HG02798 (cell line): ENCODE measurements around the gene FANCE.

Experiments used
- ATAC-seq: cut with Tn5 transposase; IDR thresholded peaks from one replicate; pipeline ENCODE4 v1.9.1; 2021; ENCODE audit warnings: mild to moderate bottlenecking; ENCODE audit not compliant: unreplicated experiment, poor library complexity

Gene FANCE

GRCh38 chr6:35463292-35463691 is 11.2 kb downstream of the FANCE start:
- no peak for ATAC-seq

GRCh38 chr6:35465646-35466045 is 13.5 kb downstream of the FANCE start:
- ATAC-seq = no peak

GRCh38 chr6:35468181-35468979 is 16.2 kb downstream of the FANCE start, which contains the start of gene RPL10A:
RPL10A (plus strand) TSS chr6:35468401; CDS start chr6:35468435, 34 bp downstream.
- peak; percentile 90 for ATAC-seq

- ATAC-seq = no peak
These were observed 17.0 kb downstream of the FANCE start for GRCh38 chr6:35468980-35469750.

- ATAC-seq = no peak
These were observed 17.9 kb downstream of the FANCE start for GRCh38 chr6:35469751-35470662.

- ATAC-seq = no peak
These were observed 18.6 kb downstream of the FANCE start for GRCh38 chr6:35470663-35471120.

- ATAC-seq = no peak
These were observed 19.8 kb downstream of the FANCE start for GRCh38 chr6:35471836-35472345.

- no peak for ATAC-seq
These were observed 21.1 kb downstream of the FANCE start for GRCh38 chr6:35473075-35473849.

GRCh38 chr6:35473850-35474130 is 21.7 kb downstream of the FANCE start:
- ATAC-seq = no peak

GRCh38 chr6:35474131-35474941 is 22.2 kb downstream of the FANCE start:
- no peak for ATAC-seq

GRCh38 chr6:35474942-35475570 is 22.9 kb downstream of the FANCE start:
- ATAC-seq = no peak

- no peak for ATAC-seq
These were observed 23.4 kb downstream of the FANCE start for GRCh38 chr6:35475573-35475972.

- ATAC-seq = no peak
These were observed 23.9 kb downstream of the FANCE start for GRCh38 chr6:35476004-35476403.

GRCh38 chr6:35477028-35477427 is 24.9 kb downstream of the FANCE start:
- ATAC-seq = no peak

- ATAC-seq = no peak
These were observed 25.5 kb downstream of the FANCE start for GRCh38 chr6:35477551-35478179.

GRCh38 chr6:35478259-35478658 is 26.1 kb downstream of the FANCE start:
- ATAC-seq = no peak

GRCh38 chr6:35480176-35480575 is 28.0 kb downstream of the FANCE start:
- no peak for ATAC-seq

- no peak for ATAC-seq
These were observed 29.1 kb downstream of the FANCE start for GRCh38 chr6:35481226-35481625.
